OCI-LY1 (cell line): Measurements from ENCODE around the gene POLR3H.

Source experiments
- EZH2 ChIP-seq: fragments of 200-600 bp; sonication (generic), shearing (Covaris generic); IDR thresholded peaks from 2 replicates; pipeline ENCODE4 v1.8.0; 2017; ENCODE audit warnings: borderline replicate concordance, mixed run types, mild to moderate bottlenecking, antibody characterized with exemption, low read length, moderate library complexity, mixed read lengths
- TF ChIP-seq, protein P1 (sequence below): fragments of 200-600 bp; sonication (generic), shearing (Covaris generic); IDR thresholded peaks from 2 replicates; pipeline ENCODE4 v1.5.1; 2017; ENCODE audit warnings: mild to moderate bottlenecking, antibody characterized with exemption, low read length, moderate library complexity, mixed read lengths

DNA sequence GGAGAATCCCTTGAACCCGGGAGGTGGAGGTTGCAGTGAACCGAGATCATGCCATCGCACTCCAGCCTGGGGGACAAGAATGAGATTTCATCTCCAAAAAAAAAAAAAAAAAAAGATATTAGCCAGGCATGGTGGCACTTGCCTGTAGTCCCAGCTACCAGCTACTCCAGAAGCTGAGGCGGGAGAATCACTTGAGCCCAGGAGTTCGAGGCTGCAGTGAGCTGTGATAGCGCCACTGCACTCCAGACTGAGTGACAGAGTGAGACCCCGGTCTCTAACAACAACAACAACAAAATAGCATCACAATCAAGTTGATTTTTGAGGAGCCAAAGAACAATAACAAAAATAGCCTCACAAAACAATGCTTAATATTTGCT lies 43.1 kb upstream of the POLR3H start:
- TF ChIP-seq, protein P1, sequence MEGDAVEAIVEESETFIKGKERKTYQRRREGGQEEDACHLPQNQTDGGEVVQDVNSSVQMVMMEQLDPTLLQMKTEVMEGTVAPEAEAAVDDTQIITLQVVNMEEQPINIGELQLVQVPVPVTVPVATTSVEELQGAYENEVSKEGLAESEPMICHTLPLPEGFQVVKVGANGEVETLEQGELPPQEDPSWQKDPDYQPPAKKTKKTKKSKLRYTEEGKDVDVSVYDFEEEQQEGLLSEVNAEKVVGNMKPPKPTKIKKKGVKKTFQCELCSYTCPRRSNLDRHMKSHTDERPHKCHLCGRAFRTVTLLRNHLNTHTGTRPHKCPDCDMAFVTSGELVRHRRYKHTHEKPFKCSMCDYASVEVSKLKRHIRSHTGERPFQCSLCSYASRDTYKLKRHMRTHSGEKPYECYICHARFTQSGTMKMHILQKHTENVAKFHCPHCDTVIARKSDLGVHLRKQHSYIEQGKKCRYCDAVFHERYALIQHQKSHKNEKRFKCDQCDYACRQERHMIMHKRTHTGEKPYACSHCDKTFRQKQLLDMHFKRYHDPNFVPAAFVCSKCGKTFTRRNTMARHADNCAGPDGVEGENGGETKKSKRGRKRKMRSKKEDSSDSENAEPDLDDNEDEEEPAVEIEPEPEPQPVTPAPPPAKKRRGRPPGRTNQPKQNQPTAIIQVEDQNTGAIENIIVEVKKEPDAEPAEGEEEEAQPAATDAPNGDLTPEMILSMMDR: no peak
- TF ChIP-seq EZH2: no peak
